Caco-2 (cell line): ENCODE measurements around the gene CACNA1D. TPM values are rescaled to one million over a fixed set of nuclear protein-coding genes. Genes with fewer than 3 reads are reported as not detected.

Experiments used
- BruUV-seq: library from RNA; stranded (reverse); fragments of 400-500 nt; replicated peaks from 2 replicates; lab custom pipeline; 2021; lab: Mats Ljungman, UMichigan
- CTCF ChIA-PET: fragments of 300-600 bp; sonication (Branson Sonifier 250); formaldehyde crosslinking; loops from one replicate; lab custom pipeline; 2022; ENCODE audit warnings: antibody characterized with exemption; lab: Charles Lee
- POLR2A ChIA-PET: fragments of 300-600 bp; sonication (Branson Sonifier 250); formaldehyde crosslinking; loops from one replicate; lab custom pipeline; 2022; ENCODE audit warnings: antibody characterized with exemption; lab: Charles Lee
- DNase-seq, 2 experiments: peaks; one replicate each; pipeline versions ENCODE4 v3.0.0 to v3.0.0-alpha.2; 2020 to 2022
- H3K27me3 ChIP-seq: replicated peaks from 2 replicates; pipeline ENCODE4 v1.6.0; 2011; ENCODE audit warnings: low read length; ENCODE audit not compliant: control insufficient read depth, insufficient read depth
- H3K36me3 ChIP-seq: 2 replicates; pipeline ENCODE4 v1.5.1; 2011; ENCODE audit warnings: low read length; ENCODE audit not compliant: control insufficient read depth, insufficient read depth
- H3K4me1 ChIP-seq: fragments of 250-450 bp; sonication (Bioruptor Pico); 2 replicates; pipeline ENCODE4 v1.5.1; 2020; ENCODE audit warnings: mild to moderate bottlenecking
- H3K4me3 ChIP-seq: 2 replicates; pipeline ENCODE4 v1.5.1; 2011; ENCODE audit warnings: low read depth, mild to moderate bottlenecking, control low read depth, low read length
- H3K9me3 ChIP-seq: fragments of 250-450 bp; sonication (Bioruptor Pico); 2 replicates; pipeline ENCODE4 v1.5.1; 2020; ENCODE audit warnings: mild to moderate bottlenecking, moderate library complexity
- H3K27ac Mint-ChIP-seq: one replicate; pipeline ENCODE4 v1.8.0; 2022; ENCODE audit warnings: mixed read lengths; ENCODE audit not compliant: unreplicated experiment
- H3K27me3 Mint-ChIP-seq: one replicate; pipeline ENCODE4 v1.8.0; 2022; ENCODE audit warnings: mixed read lengths; ENCODE audit not compliant: insufficient read depth, unreplicated experiment
- H3K36me3 Mint-ChIP-seq: one replicate; pipeline ENCODE4 v1.8.0; 2022; ENCODE audit warnings: mild to moderate bottlenecking, mixed read lengths; ENCODE audit not compliant: insufficient read depth, unreplicated experiment
- H3K4me1 Mint-ChIP-seq: one replicate; pipeline ENCODE4 v1.8.0; 2022; ENCODE audit warnings: low read depth, mixed read lengths; ENCODE audit not compliant: unreplicated experiment
- H3K4me3 Mint-ChIP-seq: one replicate; pipeline ENCODE4 v1.8.0; 2022; ENCODE audit warnings: mild to moderate bottlenecking, moderate library complexity, mixed read lengths; ENCODE audit not compliant: unreplicated experiment
- H3K9me3 Mint-ChIP-seq: one replicate; pipeline ENCODE4 v1.8.0; 2022; ENCODE audit warnings: mixed read lengths; ENCODE audit not compliant: unreplicated experiment
- intact Hi-C: fragments of 100-400 bp; cut with micrococcal nuclease; formaldehyde crosslinking; loops from one replicate; pipeline ENCODE4 v1.10.0; 2022; ENCODE audit not compliant: unreplicated experiment
- total RNA-seq: library from RNA; stranded (reverse); gene quantifications from 2 replicates; pipeline ENCODE4 v1.2.3, GENCODE V29; 2022
- TF ChIP-seq, protein P1 (sequence below), 2 experiments: fragments of 200-600 bp in 1 of 2; IDR thresholded peaks; 1 replicate in 1 of 2; 2 replicates in 1 of 2; pipeline versions ENCODE4 v1.5.1 to v1.8.0; 2011 to 2022; ENCODE audit warnings: antibody characterized with exemption in 1 of 2, control low read depth in 1 of 2, inconsistent platforms in 1 of 2, low read depth in 1 of 2, low read length in 1 of 2, mild to moderate bottlenecking in 1 of 2, moderate library complexity in 1 of 2; ENCODE audit not compliant: insufficient read depth in 1 of 2, severe bottlenecking in 1 of 2, unreplicated experiment in 1 of 2

Gene CACNA1D
- total RNA-seq, 1 experiment from 2014 or later: 13.3 TPM

- no peaks in the 10 kb centered on the region; the same call in 1 of the 2 replicates for H3K9me3 ChIP-seq
- H3K9me3 Mint-ChIP-seq: no peaks in the 10 kb centered on the region
- no peak overlapping the region for H3K4me3 Mint-ChIP-seq
- no peaks in the 10 kb centered on the region for H3K36me3 Mint-ChIP-seq
- TF ChIP-seq, protein P1, sequence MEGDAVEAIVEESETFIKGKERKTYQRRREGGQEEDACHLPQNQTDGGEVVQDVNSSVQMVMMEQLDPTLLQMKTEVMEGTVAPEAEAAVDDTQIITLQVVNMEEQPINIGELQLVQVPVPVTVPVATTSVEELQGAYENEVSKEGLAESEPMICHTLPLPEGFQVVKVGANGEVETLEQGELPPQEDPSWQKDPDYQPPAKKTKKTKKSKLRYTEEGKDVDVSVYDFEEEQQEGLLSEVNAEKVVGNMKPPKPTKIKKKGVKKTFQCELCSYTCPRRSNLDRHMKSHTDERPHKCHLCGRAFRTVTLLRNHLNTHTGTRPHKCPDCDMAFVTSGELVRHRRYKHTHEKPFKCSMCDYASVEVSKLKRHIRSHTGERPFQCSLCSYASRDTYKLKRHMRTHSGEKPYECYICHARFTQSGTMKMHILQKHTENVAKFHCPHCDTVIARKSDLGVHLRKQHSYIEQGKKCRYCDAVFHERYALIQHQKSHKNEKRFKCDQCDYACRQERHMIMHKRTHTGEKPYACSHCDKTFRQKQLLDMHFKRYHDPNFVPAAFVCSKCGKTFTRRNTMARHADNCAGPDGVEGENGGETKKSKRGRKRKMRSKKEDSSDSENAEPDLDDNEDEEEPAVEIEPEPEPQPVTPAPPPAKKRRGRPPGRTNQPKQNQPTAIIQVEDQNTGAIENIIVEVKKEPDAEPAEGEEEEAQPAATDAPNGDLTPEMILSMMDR (IDR thresholded peaks at IDR 0.05; ENCODE audit: insufficient read depth in 1 of 2, low read depth in 1 of 2, low read length in 1 of 2, severe bottlenecking in 1 of 2, unreplicated experiment in 1 of 2): no peak
- intact Hi-C loops: no loop called here
- H3K4me3 ChIP-seq: no peak overlapping the region
- no peaks in the 10 kb centered on the region for H3K27me3 ChIP-seq
- H3K27me3 Mint-ChIP-seq: no peaks in the 10 kb centered on the region
- CTCF ChIA-PET: no interaction called here
- no peaks in the 10 kb centered on the region for H3K4me1 Mint-ChIP-seq
- no TSS peak for BruUV-seq
- POLR2A ChIA-PET: no interaction called here
- no peak overlapping the region for H3K27ac Mint-ChIP-seq
- DNase-seq: no peak
- H3K36me3 ChIP-seq: no peaks in the 10 kb centered on the region
- no peaks in the 10 kb centered on the region for H3K4me1 ChIP-seq
These were observed 109.8 kb downstream of the CACNA1D start for GRCh38 chr3:53604232-53604631.

GRCh38 chr3:53606793-53607192 is 112.4 kb downstream of the CACNA1D start:
- ChIA-PET POLR2A (no interaction called here), CTCF (no interaction called here)
- no peaks in the 10 kb centered on the region for H3K36me3 Mint-ChIP-seq
- Histone ChIP-seq H3K36me3 (no peaks in the 10 kb centered on the region), H3K4me3 (no peak overlapping the region), H3K9me3 (no peaks in the 10 kb centered on the region; the same call in 1 of the 2 replicates), H3K4me1 (no peaks in the 10 kb centered on the region), H3K27me3 (no peaks in the 10 kb centered on the region)
- no peaks in the 10 kb centered on the region for H3K9me3 Mint-ChIP-seq
- intact Hi-C loops: no loop called here
- DNase-seq: no peak
- H3K4me3 Mint-ChIP-seq: no peak overlapping the region
- no TSS peak for BruUV-seq
- TF ChIP-seq, protein P1 (IDR thresholded peaks at IDR 0.05; ENCODE audit: insufficient read depth in 1 of 2, low read depth in 1 of 2, low read length in 1 of 2, severe bottlenecking in 1 of 2, unreplicated experiment in 1 of 2): no peak
- H3K4me1 Mint-ChIP-seq: no peaks in the 10 kb centered on the region
- no peaks in the 10 kb centered on the region for H3K27me3 Mint-ChIP-seq
- H3K27ac Mint-ChIP-seq: no peak overlapping the region

DNA sequence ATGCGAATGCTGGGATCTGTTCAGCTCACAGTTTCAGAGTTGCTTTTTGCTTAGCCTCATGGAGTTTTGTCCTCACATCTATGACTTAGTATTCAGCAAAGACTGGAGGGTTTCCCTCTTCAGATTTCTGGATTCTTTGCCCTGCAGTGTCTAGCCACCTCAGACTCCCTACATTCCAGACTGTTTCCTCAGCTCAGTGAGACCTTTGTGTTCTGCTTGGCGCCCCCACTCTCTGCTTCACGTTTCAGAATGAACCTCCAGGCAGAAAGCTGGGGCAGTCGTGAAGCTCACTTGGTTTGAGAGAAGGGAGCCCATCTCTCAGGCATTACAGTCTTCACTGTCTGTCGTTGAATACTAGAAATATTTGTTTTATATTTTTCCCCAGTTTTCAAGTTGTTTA is 118.1 kb downstream of the CACNA1D start:
- Mint-ChIP-seq H3K36me3 (no peaks in the 10 kb centered on the region), H3K4me1 (no peaks in the 10 kb centered on the region), H3K4me3 (no peak overlapping the region), H3K27me3 (no peaks in the 10 kb centered on the region), H3K9me3 (no peaks in the 10 kb centered on the region), H3K27ac (no peak overlapping the region)
- ChIA-PET CTCF (no interaction called here), POLR2A (no interaction called here)
- no peaks in the 10 kb centered on the region for H3K4me1 ChIP-seq
- no peak for DNase-seq
- H3K36me3 ChIP-seq: no peaks in the 10 kb centered on the region
- H3K27me3 ChIP-seq: no peaks in the 10 kb centered on the region
- intact Hi-C loops: no loop called here
- TF ChIP-seq, protein P1 (IDR thresholded peaks at IDR 0.05; ENCODE audit: insufficient read depth in 1 of 2, low read depth in 1 of 2, low read length in 1 of 2, severe bottlenecking in 1 of 2, unreplicated experiment in 1 of 2): no peak
- H3K9me3 ChIP-seq: no peaks in the 10 kb centered on the region
- no TSS peak for BruUV-seq
- no peak overlapping the region for H3K4me3 ChIP-seq
